Fibroblast of lung (primary cell): ENCODE measurements around the gene NR2F6. TPM values are rescaled to one million over a fixed set of nuclear protein-coding genes. Genes with fewer than 3 reads are reported as not detected.

Experiments used
- DNase-seq, 2 donors: peaks; one replicate each; pipeline versions ENCODE4 v3.0.0 to v3.0.0-alpha.2; 2010; ENCODE audit warnings: low read depth in 2 of 2
- H2AFZ ChIP-seq: 2 replicates; pipeline ENCODE4 v1.5.1; 2012; ENCODE audit warnings: low read length, control low read depth, inconsistent platforms
- H3K27ac ChIP-seq: 2 replicates; pipeline ENCODE4 v1.5.1; 2011; ENCODE audit warnings: low read length, control low read depth; ENCODE audit not compliant: insufficient read depth
- H3K27me3 ChIP-seq: 2 replicates; pipeline ENCODE4 v1.5.1; 2011; ENCODE audit warnings: mild to moderate bottlenecking, low read length; ENCODE audit not compliant: control insufficient read depth, insufficient read depth
- H3K36me3 ChIP-seq: 2 replicates; pipeline ENCODE4 v1.5.1; 2011; ENCODE audit warnings: low read length; ENCODE audit not compliant: control insufficient read depth, insufficient read depth
- H3K4me1 ChIP-seq: 2 replicates; pipeline ENCODE4 v1.5.1; 2011; ENCODE audit warnings: low read length; ENCODE audit not compliant: control insufficient read depth, insufficient read depth; ENCODE audit errors: extremely low read depth
- H3K4me2 ChIP-seq: 2 replicates; pipeline ENCODE4 v1.5.1; 2011; ENCODE audit warnings: low read length, control low read depth; ENCODE audit not compliant: insufficient read depth; ENCODE audit errors: extremely low read depth
- H3K4me3 ChIP-seq, 4 experiments: fragments of 200-600 bp in 1 of 4; sonication (generic) in 1 of 4; replicated peaks in 1 of 4; 2 replicates each; pipeline ENCODE4 v1.5.1; 2011 to 2016; ENCODE audit warnings: low read length in 4 of 4, low read depth in 3 of 4, mild to moderate bottlenecking in 3 of 4, control low read depth in 2 of 4, inconsistent platforms in 1 of 4, mixed read lengths in 1 of 4; ENCODE audit not compliant: insufficient read depth in 1 of 4; ENCODE audit errors: control extremely low read depth in 1 of 4
- H3K79me2 ChIP-seq: 2 replicates; pipeline ENCODE4 v1.5.1; 2012; ENCODE audit warnings: mild to moderate bottlenecking, low read length, inconsistent platforms; ENCODE audit not compliant: control insufficient read depth, insufficient read depth
- H3K9ac ChIP-seq: 2 replicates; pipeline ENCODE4 v1.5.1; 2011; ENCODE audit warnings: mild to moderate bottlenecking, low read length, control low read depth; ENCODE audit not compliant: insufficient read depth
- H3K9me3 ChIP-seq: 2 replicates; pipeline ENCODE4 v1.5.1; 2012; ENCODE audit warnings: low read depth, low read length; ENCODE audit not compliant: control insufficient read depth, insufficient read depth
- H4K20me1 ChIP-seq: 2 replicates; pipeline ENCODE4 v1.5.1; 2011; ENCODE audit warnings: low read length; ENCODE audit not compliant: control insufficient read depth, insufficient read depth; ENCODE audit errors: extremely low read depth
- CTCF ChIP-seq, 2 donors: IDR thresholded peaks in 1 of 2; conservative IDR thresholded peaks in 1 of 2; 1 replicate in 1 of 2; 2 replicates in 1 of 2; pipeline ENCODE4 v1.5.1; 2011 to 2012; ENCODE audit warnings: low read length in 2 of 2, control low read depth in 1 of 2, inconsistent platforms in 1 of 2, low read depth in 1 of 2, mild to moderate bottlenecking in 1 of 2
- EZH2 ChIP-seq: IDR thresholded peaks from 2 replicates; pipeline ENCODE4 v1.5.1; 2012; ENCODE audit warnings: low read length, control low read depth, mild to moderate bottlenecking; ENCODE audit errors: missing control alignments
- polyA plus RNA-seq, 2 donors: library from polyadenylated mRNA; depleted of rRNA in 1 of 2; stranded (reverse) in 1 of 2; unstranded in 1 of 2; fragments of >200 nt; gene quantifications; 2 replicates each; pipeline ENCODE4 v1.2.1, GENCODE V29; 2011 to 2012; ENCODE audit warnings: missing spikeins in 1 of 2
- total RNA-seq: library from RNA; depleted of rRNA; stranded (reverse); fragments of >200 nt; gene quantifications from 2 replicates; pipeline ENCODE4 v1.2.1, GENCODE V29; 2014

NR2F6 gene
- total and polyA plus RNA-seq, 2 donors (not counting 1 experiment from before 2014, with no cell fraction given) = 9.6 to 42.4 TPM

- TF ChIP-seq EZH2 = no peak
- no peak for TF ChIP-seq CTCF (conservative IDR thresholded peaks at IDR 0.05 in 1 of 2, IDR thresholded peaks at IDR 0.05 in 1 of 2; ENCODE audit: low read depth in 1 of 2, low read length in 2 of 2)
- Histone ChIP-seq H3K4me3 (no peak overlapping the region), H3K4me2 (no peak overlapping the region), H3K9ac (no peak overlapping the region), H3K79me2 (no peaks in the 10 kb centered on the region), H3K27me3 (no peaks in the 10 kb centered on the region), H3K4me1 (no peaks in the 10 kb centered on the region), H2AFZ (no peak overlapping the region), H4K20me1 (no peaks in the 10 kb centered on the region), H3K36me3 (no peaks in the 10 kb centered on the region), H3K9me3 (no peaks in the 10 kb centered on the region), H3K27ac (no peak overlapping the region)
- DNase-seq = no peak
These were observed 40.5 kb upstream of the NR2F6 start for GRCh38 chr19:17286263-17286662.

GRCh38 chr19:17285415-17286135 lies 39.9 kb upstream of the NR2F6 start:
- Histone ChIP-seq H3K27ac (no peak overlapping the region), H3K36me3 (no peaks in the 10 kb centered on the region), H4K20me1 (no peaks in the 10 kb centered on the region), H2AFZ (no peak overlapping the region), H3K9me3 (no peaks in the 10 kb centered on the region), H3K9ac (no peak overlapping the region), H3K79me2 (no peaks in the 10 kb centered on the region), H3K4me2 (no peak overlapping the region), H3K4me3 (no peak overlapping the region), H3K27me3 (no peaks in the 10 kb centered on the region), H3K4me1 (no peaks in the 10 kb centered on the region)
- DNase-seq = no peak
- TF ChIP-seq CTCF (conservative IDR thresholded peaks at IDR 0.05 in 1 of 2, IDR thresholded peaks at IDR 0.05 in 1 of 2; ENCODE audit: low read depth in 1 of 2, low read length in 2 of 2) (no peak), EZH2 (no peak)

GRCh38 chr19:17283504-17283996 lies 37.8 kb upstream of the NR2F6 start:
- no peaks in the 10 kb centered on the region for H3K79me2 ChIP-seq
- H3K9me3 ChIP-seq = no peaks in the 10 kb centered on the region
- no peaks in the 10 kb centered on the region for H4K20me1 ChIP-seq
- TF ChIP-seq CTCF (conservative IDR thresholded peaks at IDR 0.05 in 1 of 2, IDR thresholded peaks at IDR 0.05 in 1 of 2; ENCODE audit: low read depth in 1 of 2, low read length in 2 of 2) (no peak), EZH2 (no peak)
- no peak for DNase-seq
- H2AFZ ChIP-seq = no peak overlapping the region
- H3K9ac ChIP-seq = no peak overlapping the region
- no peaks in the 10 kb centered on the region for H3K27me3 ChIP-seq
- no peak overlapping the region for H3K27ac ChIP-seq
- no peak overlapping the region for H3K4me3 ChIP-seq
- H3K4me1 ChIP-seq = no peaks in the 10 kb centered on the region
- H3K36me3 ChIP-seq = no peaks in the 10 kb centered on the region
- H3K4me2 ChIP-seq = no peak overlapping the region
